HL-60 (cell line): ENCODE measurements around the gene HCFC1R1.

Experiments used
- CTCF ChIP-seq: IDR thresholded peaks from one replicate; pipeline ENCODE4 v1.5.1; 2011; ENCODE audit warnings: low read length, control low read depth, inconsistent platforms; ENCODE audit not compliant: insufficient read depth
- GABPA ChIP-seq: IDR thresholded peaks from 2 replicates; pipeline ENCODE4 v1.6.1; 2012; ENCODE audit warnings: low read depth
- POLR2AphosphoS5 ChIP-seq: IDR thresholded peaks from 2 replicates; pipeline ENCODE4 v1.6.1; 2012; ENCODE audit warnings: low read depth

- no peak for TF ChIP-seq CTCF
- TF ChIP-seq POLR2AphosphoS5 = no peak
- no peak for TF ChIP-seq GABPA
These were observed 26.7 kb upstream of the HCFC1R1 start for GRCh38 chr16:3050487-3050886.
